ENCODE measurements around the gene OAS3. TPM values are rescaled to one million over a fixed set of nuclear protein-coding genes. Genes with fewer than 3 reads are reported as not detected.

Gene OAS3
- total RNA-seq, 3 donors from 2014 or later = 5.2 to 15.1 (median 5.9) TPM

DNA sequence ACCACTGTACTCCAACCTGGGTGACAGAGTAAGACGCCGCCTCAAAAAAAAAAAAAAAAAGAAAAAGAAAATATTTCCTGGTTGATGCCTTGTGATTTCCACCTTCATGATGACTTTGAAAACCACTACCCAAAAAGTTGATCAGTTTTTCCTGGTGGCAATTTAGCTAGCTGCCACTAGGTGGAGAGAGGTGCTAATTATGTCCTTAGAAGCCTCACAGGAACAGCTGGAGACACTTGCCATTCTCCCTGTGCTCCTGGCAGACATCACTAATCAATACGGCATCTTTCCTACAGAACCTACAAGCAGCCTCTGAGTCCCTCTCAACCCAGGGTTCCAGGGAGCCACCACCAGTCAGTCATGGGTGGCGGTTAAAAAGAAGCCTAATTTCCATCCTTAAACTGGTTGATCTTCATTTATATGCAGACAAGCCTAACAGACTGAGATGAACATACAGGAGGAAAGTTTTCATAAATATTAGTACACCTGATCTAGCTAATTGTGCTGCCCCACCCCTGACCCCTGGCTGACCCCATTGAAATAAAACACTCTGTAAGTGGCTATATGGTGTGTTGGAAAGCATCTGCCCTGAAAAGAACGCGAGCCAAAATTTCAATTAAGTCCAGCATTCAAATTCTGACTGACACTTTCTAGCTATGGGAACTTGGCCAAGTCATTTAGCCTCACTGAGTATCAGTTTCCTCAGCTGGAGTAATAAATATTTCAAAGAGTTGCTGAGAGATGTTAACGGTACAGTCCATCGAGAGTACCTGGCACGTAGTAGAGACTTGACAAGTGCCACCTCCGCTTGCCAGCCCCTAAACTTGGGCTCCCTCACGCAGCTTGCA lies 37.8 kb upstream of the OAS3 start:
- no peaks in the 10 kb centered on the region for H3K9me3 ChIP-seq
- intact Hi-C loops (cut with DNase I; ENCODE audit: low total_unique reads) = no loop called here
- DNase-seq (ENCODE audit: low spot score in 2 of 2) = peak in 1 of 2 donors; percentile 26
- H3K4me3 ChIP-seq = no peak overlapping the region
- TF ChIP-seq, protein P1, sequence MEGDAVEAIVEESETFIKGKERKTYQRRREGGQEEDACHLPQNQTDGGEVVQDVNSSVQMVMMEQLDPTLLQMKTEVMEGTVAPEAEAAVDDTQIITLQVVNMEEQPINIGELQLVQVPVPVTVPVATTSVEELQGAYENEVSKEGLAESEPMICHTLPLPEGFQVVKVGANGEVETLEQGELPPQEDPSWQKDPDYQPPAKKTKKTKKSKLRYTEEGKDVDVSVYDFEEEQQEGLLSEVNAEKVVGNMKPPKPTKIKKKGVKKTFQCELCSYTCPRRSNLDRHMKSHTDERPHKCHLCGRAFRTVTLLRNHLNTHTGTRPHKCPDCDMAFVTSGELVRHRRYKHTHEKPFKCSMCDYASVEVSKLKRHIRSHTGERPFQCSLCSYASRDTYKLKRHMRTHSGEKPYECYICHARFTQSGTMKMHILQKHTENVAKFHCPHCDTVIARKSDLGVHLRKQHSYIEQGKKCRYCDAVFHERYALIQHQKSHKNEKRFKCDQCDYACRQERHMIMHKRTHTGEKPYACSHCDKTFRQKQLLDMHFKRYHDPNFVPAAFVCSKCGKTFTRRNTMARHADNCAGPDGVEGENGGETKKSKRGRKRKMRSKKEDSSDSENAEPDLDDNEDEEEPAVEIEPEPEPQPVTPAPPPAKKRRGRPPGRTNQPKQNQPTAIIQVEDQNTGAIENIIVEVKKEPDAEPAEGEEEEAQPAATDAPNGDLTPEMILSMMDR (IDR thresholded peaks at IDR 0.05) = peak; percentile 42 to 66 (median 57)
- no peak for TF ChIP-seq POLR2A (IDR thresholded peaks at IDR 0.05)
- no peak overlapping the region for H3K27ac ChIP-seq
- H3K36me3 ChIP-seq = no peaks in the 10 kb centered on the region
- no peaks in the 10 kb centered on the region for H3K4me1 ChIP-seq
- H3K27me3 ChIP-seq = no peaks in the 10 kb centered on the region

DNA sequence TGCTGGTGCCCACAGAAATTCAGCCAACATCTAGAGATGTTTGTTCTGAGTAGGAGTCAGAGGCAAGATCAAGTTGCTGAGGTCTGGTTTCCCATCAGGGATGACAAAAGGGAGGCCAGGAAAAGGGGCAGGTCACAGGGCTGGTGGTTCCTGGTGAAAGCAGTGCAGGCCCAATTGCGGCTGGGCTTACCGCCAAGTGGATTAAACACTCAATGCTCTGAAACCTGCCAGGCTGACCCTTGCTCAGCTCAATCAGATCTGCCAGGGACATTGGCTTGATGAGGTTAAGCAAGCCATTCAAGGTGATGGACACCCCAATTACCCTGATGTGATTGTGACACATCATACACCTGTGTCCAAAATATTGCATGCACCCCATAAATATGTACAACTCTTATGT lies 37.0 kb upstream of the OAS3 start:
- Histone ChIP-seq H3K36me3 (no peaks in the 10 kb centered on the region), H3K9me3 (no peaks in the 10 kb centered on the region), H3K27ac (no peak overlapping the region), H3K27me3 (no peaks in the 10 kb centered on the region), H3K4me1 (no peaks in the 10 kb centered on the region), H3K4me3 (no peak overlapping the region)
- intact Hi-C loops (cut with DNase I; ENCODE audit: low total_unique reads) = no loop called here
- TF ChIP-seq, protein P1 (IDR thresholded peaks at IDR 0.05) = no peak
- no peak for TF ChIP-seq POLR2AphosphoS5 (IDR thresholded peaks at IDR 0.05)
- TF ChIP-seq POLR2A (IDR thresholded peaks at IDR 0.05) = no peak
- no peak for DNase-seq (ENCODE audit: low spot score in 2 of 2)

DNA sequence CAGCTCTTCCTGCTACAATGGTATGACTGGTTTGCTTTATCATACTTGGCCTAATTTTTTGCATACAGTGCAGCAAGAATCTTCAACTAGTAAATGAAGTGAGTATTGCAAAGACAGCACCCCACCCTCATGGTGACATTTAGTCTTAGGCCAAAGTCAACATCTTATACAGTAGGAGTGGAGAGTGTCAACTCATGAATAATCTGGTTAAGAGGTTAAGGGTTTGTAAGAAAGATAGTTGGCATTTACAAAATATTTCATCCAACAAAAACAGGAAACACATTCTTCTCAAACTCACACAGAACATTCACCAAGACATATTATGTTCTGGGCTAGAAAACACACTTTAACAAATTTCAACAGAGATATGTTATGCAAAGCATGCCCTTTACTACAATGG lies 33.7 kb upstream of the OAS3 start:
- TF ChIP-seq POLR2A (IDR thresholded peaks at IDR 0.05) (no peak), POLR2AphosphoS5 (IDR thresholded peaks at IDR 0.05) (no peak)
- TF ChIP-seq, protein P1 (IDR thresholded peaks at IDR 0.05) = no peak
- Histone ChIP-seq H3K4me1 (peaks cover 0 to 5% of the 10 kb centered on the region in 2 donors), H3K36me3 (no peaks in the 10 kb centered on the region), H3K27ac (no peak overlapping the region), H3K27me3 (no peaks in the 10 kb centered on the region), H3K9me3 (no peaks in the 10 kb centered on the region), H3K4me3 (no peak overlapping the region)
- intact Hi-C loops (cut with DNase I; ENCODE audit: low total_unique reads) = no loop called here
- no peak for DNase-seq (ENCODE audit: low spot score in 2 of 2)

DNA sequence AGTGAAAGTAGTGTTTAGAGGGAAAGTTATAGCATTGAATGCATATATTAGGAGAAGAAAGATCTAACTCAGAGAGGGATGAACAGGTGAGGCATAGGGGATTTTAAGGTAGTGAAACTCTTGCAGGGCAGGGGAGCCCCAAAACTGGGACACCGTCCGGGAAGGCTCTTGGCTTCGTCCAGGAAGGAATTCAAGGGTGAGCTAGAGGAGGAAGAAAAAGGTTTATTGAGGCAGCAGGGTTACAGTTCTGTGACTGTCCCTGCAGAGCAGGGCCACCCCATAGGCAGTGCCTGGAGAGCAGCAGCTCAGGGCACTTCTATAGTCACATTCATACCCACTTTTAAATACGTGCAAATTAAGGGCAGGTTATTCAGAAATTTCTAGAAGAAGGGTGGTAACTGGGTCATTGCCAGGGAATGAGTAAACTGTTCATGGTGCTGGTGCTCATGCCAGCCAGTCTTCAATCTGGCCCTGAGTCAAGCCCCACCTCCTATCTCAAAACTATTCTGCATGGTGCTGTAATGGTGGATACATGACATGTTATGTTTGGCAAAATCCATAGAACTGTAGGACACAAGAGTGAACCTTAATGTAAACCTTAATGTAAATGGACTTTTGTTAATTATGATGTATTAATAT lies 32.7 kb upstream of the OAS3 start:
- Histone ChIP-seq H3K4me1 (peaks cover 0 to 5% of the 10 kb centered on the region in 2 donors), H3K27me3 (no peaks in the 10 kb centered on the region), H3K27ac (peak overlapping the region in 1 of 2 donors; percentile 62), H3K9me3 (no peaks in the 10 kb centered on the region), H3K36me3 (no peaks in the 10 kb centered on the region), H3K4me3 (no peak overlapping the region)
- TF ChIP-seq, protein P1 (IDR thresholded peaks at IDR 0.05) = no peak
- no peak for TF ChIP-seq POLR2A (IDR thresholded peaks at IDR 0.05)
- TF ChIP-seq POLR2AphosphoS5 (IDR thresholded peaks at IDR 0.05) = no peak
- no peak for DNase-seq (ENCODE audit: low spot score in 2 of 2)
- intact Hi-C loops (cut with DNase I; ENCODE audit: low total_unique reads) = no loop called here

All from breast epithelium (tissue), 4 donors.